GM12864 (cell line): ENCODE measurements around the gene NUP98.

Experiments used
- DNase-seq: peaks from one replicate; pipeline ENCODE4 v3.0.0-alpha.2; 2011; ENCODE audit warnings: low read depth
- H3K4me3 ChIP-seq: 2 replicates; pipeline ENCODE4 v1.5.1; 2011; ENCODE audit warnings: mild to moderate bottlenecking, low read depth, low read length, control low read depth
- TF ChIP-seq, protein P1 (sequence below): IDR thresholded peaks from 2 replicates; pipeline ENCODE4 v1.5.1; 2011; ENCODE audit warnings: low read depth, mild to moderate bottlenecking, moderate library complexity, low read length, control low read depth, inconsistent platforms; ENCODE audit errors: missing control alignments

The NUP98 gene

DNA sequence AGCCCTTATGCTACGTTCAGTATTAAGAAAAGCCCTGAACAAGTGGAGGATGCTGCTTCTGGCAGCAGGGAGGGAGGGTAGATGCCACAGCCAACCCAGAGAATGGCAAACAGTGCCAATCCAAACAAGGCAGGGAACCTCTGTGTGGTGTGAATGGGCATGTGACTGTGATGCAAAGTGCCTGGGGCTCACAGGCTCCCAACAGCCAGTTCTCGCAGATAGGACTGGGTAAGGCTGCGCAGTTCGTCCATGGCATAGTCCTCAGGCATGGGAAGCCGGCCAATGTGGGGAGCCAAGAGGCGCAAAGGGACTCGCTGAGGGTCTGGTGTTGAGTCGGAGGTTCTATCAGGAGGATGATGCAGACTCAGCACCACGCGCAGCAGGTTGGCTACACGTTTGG lies 121.4 kb downstream of the NUP98 start:
- TF ChIP-seq, protein P1, sequence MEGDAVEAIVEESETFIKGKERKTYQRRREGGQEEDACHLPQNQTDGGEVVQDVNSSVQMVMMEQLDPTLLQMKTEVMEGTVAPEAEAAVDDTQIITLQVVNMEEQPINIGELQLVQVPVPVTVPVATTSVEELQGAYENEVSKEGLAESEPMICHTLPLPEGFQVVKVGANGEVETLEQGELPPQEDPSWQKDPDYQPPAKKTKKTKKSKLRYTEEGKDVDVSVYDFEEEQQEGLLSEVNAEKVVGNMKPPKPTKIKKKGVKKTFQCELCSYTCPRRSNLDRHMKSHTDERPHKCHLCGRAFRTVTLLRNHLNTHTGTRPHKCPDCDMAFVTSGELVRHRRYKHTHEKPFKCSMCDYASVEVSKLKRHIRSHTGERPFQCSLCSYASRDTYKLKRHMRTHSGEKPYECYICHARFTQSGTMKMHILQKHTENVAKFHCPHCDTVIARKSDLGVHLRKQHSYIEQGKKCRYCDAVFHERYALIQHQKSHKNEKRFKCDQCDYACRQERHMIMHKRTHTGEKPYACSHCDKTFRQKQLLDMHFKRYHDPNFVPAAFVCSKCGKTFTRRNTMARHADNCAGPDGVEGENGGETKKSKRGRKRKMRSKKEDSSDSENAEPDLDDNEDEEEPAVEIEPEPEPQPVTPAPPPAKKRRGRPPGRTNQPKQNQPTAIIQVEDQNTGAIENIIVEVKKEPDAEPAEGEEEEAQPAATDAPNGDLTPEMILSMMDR, result no peak
- no peak for DNase-seq
- no peak overlapping the region for H3K4me3 ChIP-seq

DNA sequence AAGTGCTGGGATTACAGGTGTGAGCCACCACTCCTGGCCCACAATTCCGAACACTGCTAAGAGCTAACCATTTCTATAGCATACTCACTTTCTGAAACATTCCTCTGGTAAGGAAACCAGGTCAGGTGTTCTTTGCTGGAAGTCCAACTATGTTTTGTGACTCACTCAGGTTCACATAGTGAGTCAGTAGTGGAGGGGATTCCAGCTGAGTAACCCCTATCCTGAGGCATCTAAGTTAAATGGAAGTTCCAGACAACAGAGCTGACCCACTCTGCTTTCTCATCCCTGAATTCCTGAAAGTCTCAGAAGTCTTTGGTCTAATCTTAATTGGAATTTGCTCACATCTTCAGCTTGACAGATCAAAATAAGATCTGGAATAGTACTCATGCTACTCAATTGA lies 123.2 kb downstream of the NUP98 start:
- no peak for DNase-seq
- H3K4me3 ChIP-seq, result no peak overlapping the region
- TF ChIP-seq, protein P1, result no peak

DNA sequence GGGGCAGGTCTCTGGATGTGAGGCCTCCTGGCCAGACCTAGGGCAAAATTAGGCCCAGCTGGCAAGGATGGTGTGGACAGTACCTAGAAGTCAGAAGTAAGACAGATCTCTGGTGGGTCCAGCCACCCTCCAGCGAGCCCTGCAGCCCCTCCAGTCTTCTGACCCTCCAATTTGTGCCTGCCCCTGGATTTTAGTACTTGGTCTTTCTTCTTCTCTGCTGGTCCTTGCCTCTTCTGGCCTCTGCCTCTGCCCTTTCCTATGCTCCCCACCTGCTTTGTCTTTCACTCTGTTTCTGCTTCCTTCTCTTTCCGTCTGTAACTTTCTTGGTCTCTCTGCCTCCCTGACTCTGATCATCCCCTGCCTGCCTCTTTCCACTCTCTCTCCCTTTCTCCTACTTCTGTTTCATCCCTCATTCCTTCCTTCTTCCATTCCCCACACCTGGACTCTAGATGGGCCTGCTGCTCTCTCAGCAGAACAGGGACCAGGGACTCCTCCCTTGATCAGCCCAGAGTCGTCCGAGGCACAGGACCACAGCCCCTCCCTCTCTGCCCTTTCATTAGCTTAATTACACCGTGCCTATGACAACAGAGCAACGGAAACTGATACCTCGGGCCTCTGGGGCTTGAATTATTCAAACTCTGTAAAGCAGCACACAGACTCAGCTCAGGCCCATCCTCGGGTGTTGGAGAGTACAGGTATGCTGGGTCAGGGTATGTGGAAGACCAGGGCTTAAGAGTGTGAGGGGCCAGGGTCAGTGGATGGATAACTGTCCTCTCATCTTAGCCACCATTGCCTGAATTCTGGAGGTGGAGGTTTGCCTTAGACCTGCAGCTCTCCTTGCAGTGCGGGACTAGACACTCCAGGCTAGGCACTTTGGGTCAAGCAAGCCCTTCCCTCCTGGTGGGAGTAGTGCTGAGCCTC lies 125.8 kb downstream of the NUP98 start, which contains the start of gene CHRNA10:
CHRNA10 (minus strand) TSS at position 51 of the 921 bp plus-strand sequence. CDS start 72 bp downstream, outside the sequence.
- TF ChIP-seq, protein P1, result no peak
- DNase-seq, result no peak
- H3K4me3 ChIP-seq, result no peak within 1 kb of the TSS

DNA sequence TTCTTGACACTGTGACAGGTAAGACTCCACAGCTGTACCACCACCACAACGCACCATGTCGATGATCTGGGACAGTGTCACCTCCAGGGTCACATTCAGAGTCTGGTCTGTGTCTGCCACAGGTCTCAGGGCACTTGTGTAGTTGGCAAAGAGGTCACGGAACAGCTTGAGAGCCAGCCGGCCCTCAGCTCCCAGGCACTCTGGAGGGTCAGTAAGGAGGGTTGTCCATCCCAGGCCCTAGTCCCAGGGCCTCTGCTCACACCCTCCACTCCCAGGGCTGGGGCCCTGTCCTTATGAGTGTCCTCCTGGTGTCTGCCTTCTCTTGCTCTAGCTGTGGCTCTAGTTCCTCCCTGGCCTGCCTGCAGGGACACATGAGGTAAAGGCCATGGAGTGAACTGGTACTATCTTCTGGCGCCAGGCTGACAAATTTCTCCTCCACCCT lies 127.6 kb downstream of the NUP98 start:
- H3K4me3 ChIP-seq, result no peak overlapping the region
- no peak for DNase-seq
- TF ChIP-seq, protein P1, result no peak

DNA sequence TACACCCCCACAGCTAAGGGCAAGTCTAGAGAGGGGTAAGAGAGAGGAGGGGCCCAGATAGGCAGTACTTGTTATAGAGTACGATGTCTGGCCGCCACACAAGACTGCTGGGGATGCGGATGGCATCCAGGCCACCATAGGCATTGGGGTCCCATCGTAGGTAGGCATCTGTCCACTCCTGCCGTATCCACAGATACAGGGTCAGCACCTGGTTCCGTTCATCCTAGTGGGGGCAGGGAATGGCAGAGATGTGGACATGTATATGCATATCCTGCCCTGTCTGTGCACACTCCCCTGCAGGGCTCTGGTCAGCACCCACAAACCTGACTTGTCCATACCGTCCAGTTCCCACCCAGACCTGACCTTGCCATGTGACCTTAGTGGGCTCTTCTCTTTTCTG lies 128.2 kb downstream of the NUP98 start:
- DNase-seq, result no peak
- H3K4me3 ChIP-seq, result no peak overlapping the region
- TF ChIP-seq, protein P1, result no peak

DNA sequence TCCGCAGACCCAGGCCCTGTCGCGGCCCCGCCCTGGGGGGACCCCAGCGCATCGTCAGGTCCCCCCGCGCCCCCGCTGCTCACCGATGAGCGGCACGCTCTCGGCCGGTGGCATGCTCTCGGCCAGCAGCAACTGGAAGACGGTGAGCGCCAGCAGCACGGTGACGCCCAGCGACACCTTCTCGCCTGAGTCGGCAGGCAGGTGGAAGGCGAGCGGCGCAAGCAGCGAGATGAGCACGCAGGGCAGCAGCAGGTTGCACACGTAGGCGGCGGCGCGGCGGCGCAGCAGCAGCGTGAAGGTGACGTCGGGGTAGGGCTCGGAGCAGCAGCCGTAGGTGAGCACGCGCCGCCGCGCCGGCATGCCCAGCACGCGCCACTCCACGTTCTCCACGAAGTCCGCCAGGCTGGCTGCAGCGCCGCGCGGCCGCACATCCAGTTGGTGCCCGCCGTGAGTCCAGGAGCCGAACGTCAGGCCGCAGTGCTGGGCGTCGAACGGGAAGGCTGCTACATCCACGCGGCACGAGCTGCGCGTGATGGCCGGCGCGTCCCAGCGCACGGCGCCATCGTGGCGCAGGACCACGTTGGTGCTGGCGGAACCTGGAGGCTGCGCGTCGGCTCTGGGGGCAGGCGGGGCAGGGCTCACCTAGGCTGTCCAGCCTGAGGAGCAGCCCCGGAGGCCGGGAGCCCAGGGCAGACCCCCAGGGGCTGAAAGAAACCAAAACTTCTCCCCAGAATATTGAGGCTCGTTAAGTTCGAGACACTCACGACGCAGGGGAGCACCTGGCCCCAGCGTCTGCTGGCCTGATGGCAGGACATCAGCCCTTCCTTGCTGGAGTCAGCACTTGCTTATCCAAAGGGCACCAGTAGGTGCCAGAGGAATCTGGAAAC lies 130.0 kb downstream of the NUP98 start:
- TF ChIP-seq, protein P1, result no peak
- H3K4me3 ChIP-seq, result no peak overlapping the region
- no peak for DNase-seq
